ENCODE measurements around the gene UNC80.

DNA sequence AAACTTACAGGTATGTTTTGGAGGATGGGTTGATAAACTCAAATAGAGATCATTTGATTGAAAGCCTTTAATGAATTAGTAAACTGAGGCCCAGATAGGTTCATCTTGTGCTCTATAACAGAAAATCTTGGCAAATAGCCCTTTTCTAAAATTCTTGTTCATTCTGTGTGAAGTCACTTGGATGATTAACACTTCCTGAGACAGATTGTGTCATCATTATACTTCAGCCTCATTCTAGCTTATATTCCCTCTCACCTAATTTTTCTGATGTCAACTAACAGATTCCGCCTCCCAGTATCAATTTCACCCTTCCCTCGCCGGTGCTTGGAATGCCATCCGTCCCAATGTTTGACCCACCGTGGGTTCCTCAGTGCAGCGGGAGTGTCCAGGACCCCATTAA lies 146.6 kb downstream of the UNC80 start:
- TF ChIP-seq, protein P1, sequence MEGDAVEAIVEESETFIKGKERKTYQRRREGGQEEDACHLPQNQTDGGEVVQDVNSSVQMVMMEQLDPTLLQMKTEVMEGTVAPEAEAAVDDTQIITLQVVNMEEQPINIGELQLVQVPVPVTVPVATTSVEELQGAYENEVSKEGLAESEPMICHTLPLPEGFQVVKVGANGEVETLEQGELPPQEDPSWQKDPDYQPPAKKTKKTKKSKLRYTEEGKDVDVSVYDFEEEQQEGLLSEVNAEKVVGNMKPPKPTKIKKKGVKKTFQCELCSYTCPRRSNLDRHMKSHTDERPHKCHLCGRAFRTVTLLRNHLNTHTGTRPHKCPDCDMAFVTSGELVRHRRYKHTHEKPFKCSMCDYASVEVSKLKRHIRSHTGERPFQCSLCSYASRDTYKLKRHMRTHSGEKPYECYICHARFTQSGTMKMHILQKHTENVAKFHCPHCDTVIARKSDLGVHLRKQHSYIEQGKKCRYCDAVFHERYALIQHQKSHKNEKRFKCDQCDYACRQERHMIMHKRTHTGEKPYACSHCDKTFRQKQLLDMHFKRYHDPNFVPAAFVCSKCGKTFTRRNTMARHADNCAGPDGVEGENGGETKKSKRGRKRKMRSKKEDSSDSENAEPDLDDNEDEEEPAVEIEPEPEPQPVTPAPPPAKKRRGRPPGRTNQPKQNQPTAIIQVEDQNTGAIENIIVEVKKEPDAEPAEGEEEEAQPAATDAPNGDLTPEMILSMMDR (IDR thresholded peaks at IDR 0.05; ENCODE audit: poor library complexity), result no peak
- no peak for TF ChIP-seq EZH2phosphoT487 (IDR thresholded peaks at IDR 0.05; ENCODE audit: low read depth, severe bottlenecking, unreplicated experiment)

Measured in hepatocyte (in vitro differentiated cells).